HepG2 (cell line): ENCODE measurements around the gene NELFCD. TPM values are rescaled to one million over a fixed set of nuclear protein-coding genes. Genes with fewer than 3 reads are reported as not detected.

Experiments
- ADNP ChIP-seq: sonication (generic); formaldehyde crosslinking; IDR thresholded peaks from 2 replicates; pipeline ENCODE4 v1.4.0; 2020; ENCODE audit warnings: missing genetic modification reagents
- AGO1 ChIP-seq: fragments of 200-400 bp; formaldehyde crosslinking; IDR thresholded peaks from 2 replicates; pipeline ENCODE4 v1.6.1; 2017; ENCODE audit warnings: mild to moderate bottlenecking, low read depth, low read length, moderate library complexity; ENCODE audit not compliant: poor library complexity, severe bottlenecking
- GFI1 ChIP-seq: sonication (generic); formaldehyde crosslinking; IDR thresholded peaks from 2 replicates; pipeline ENCODE4 v1.5.0; 2020; ENCODE audit warnings: missing genetic modification reagents, mild to moderate bottlenecking, borderline replicate concordance
- HES4 ChIP-seq: sonication (generic); formaldehyde crosslinking; IDR thresholded peaks from 2 replicates; pipeline ENCODE4 v1.9.0; 2021; ENCODE audit warnings: mild to moderate bottlenecking, missing genetic modification reagents, borderline replicate concordance
- HMGXB4 ChIP-seq, 2 experiments: sonication (generic) in 1 of 2; formaldehyde crosslinking in 1 of 2; IDR thresholded peaks; 2 replicates each; pipeline versions ENCODE4 v1.4.0 to v1.6.1; 2018 to 2020; ENCODE audit warnings: missing genetic modification reagents in 2 of 2, borderline replicate concordance in 1 of 2, low read depth in 1 of 2, mild to moderate bottlenecking in 1 of 2, missing biosample characterization in 1 of 2
- PITX1 ChIP-seq: sonication (generic); formaldehyde crosslinking; IDR thresholded peaks from 2 replicates; pipeline ENCODE4 v1.5.1; 2020; ENCODE audit warnings: mild to moderate bottlenecking, missing genetic modification reagents
- PLSCR1 ChIP-seq: sonication (generic); formaldehyde crosslinking; IDR thresholded peaks from 2 replicates; pipeline ENCODE4 v1.5.0; 2020; ENCODE audit warnings: missing genetic modification reagents, mild to moderate bottlenecking, borderline replicate concordance
- POLR2AphosphoS5 ChIP-seq: IDR thresholded peaks from 2 replicates; pipeline ENCODE4 v1.6.1; 2012; ENCODE audit warnings: low read depth, low read length
- POLR2G ChIP-seq: fragments of 200-400 bp; formaldehyde crosslinking; IDR thresholded peaks from 2 replicates; pipeline ENCODE4 v1.6.1; 2018; ENCODE audit warnings: mild to moderate bottlenecking, low read depth, low read length, moderate library complexity
- RAD21 ChIP-seq: fragments of 450-650 bp; formaldehyde crosslinking; IDR thresholded peaks from 2 replicates; pipeline ENCODE4 v1.5.0; 2020; ENCODE audit warnings: mild to moderate bottlenecking
- RNF2 ChIP-seq: fragments of 450-650 bp; conservative IDR thresholded peaks from 2 replicates; pipeline ENCODE4 v1.6.1; 2016; ENCODE audit warnings: low read depth
- SRF ChIP-seq: IDR thresholded peaks from 2 replicates; pipeline ENCODE4 v1.6.1; 2011; ENCODE audit warnings: mild to moderate bottlenecking, low read depth, low read length, moderate library complexity
- SRSF4 ChIP-seq: fragments of 200-400 bp; formaldehyde crosslinking; IDR thresholded peaks from one replicate; pipeline ENCODE4 v1.6.1; 2018; ENCODE audit warnings: mild to moderate bottlenecking, low read depth, low read length, moderate library complexity; ENCODE audit not compliant: poor library complexity, severe bottlenecking
- SYNCRIP ChIP-seq: fragments of 200-400 bp; formaldehyde crosslinking; IDR thresholded peaks from 2 replicates; pipeline ENCODE4 v1.6.1; 2018; ENCODE audit warnings: mild to moderate bottlenecking, low read depth, low read length; ENCODE audit not compliant: insufficient read depth
- ZBTB33 ChIP-seq: sonication (generic); formaldehyde crosslinking; IDR thresholded peaks from 2 replicates; pipeline ENCODE4 v1.4.0; 2020; ENCODE audit warnings: missing genetic modification reagents
- ZBTB38 ChIP-seq: sonication (generic); formaldehyde crosslinking; IDR thresholded peaks from 2 replicates; pipeline ENCODE4 v1.5.1; 2020; ENCODE audit warnings: mild to moderate bottlenecking, missing genetic modification reagents
- ZFAT ChIP-seq: sonication (generic); formaldehyde crosslinking; conservative IDR thresholded peaks from 2 replicates; pipeline ENCODE4 v1.8.1; 2023; ENCODE audit warnings: missing genetic modification reagents, inconsistent platforms
- ZFP36L2 ChIP-seq: sonication (generic); formaldehyde crosslinking; IDR thresholded peaks from 2 replicates; pipeline ENCODE4 v1.4.0; 2020; ENCODE audit warnings: missing genetic modification reagents
- ZFYVE20 ChIP-seq: sonication (generic); formaldehyde crosslinking; IDR thresholded peaks from 2 replicates; pipeline ENCODE4 v1.8.0; 2023; ENCODE audit warnings: low read depth, mild to moderate bottlenecking, moderate library complexity, missing genetic modification reagents, borderline replicate concordance
- ZNF205 ChIP-seq: IDR thresholded peaks from 2 replicates; pipeline ENCODE4 v1.6.1; 2018; ENCODE audit warnings: missing biosample characterization, missing genetic modification reagents
- ZNF264 ChIP-seq: sonication (generic); formaldehyde crosslinking; IDR thresholded peaks from 2 replicates; pipeline ENCODE4 v1.4.0; 2020; ENCODE audit warnings: missing genetic modification reagents
- ZNF280B ChIP-seq: sonication (generic); formaldehyde crosslinking; IDR thresholded peaks from 2 replicates; pipeline ENCODE4 v1.5.0; 2020; ENCODE audit warnings: missing genetic modification reagents, mild to moderate bottlenecking, borderline replicate concordance
- ZNF317 ChIP-seq: sonication (generic); formaldehyde crosslinking; IDR thresholded peaks from 2 replicates; pipeline ENCODE4 v1.5.0; 2020; ENCODE audit warnings: mild to moderate bottlenecking, missing genetic modification reagents
- ZNF619 ChIP-seq: sonication (generic); formaldehyde crosslinking; IDR thresholded peaks from 2 replicates; pipeline ENCODE4 v1.4.0; 2020; ENCODE audit warnings: mild to moderate bottlenecking, missing genetic modification reagents
- ZNF678 ChIP-seq: sonication (generic); formaldehyde crosslinking; IDR thresholded peaks from 2 replicates; pipeline ENCODE4 v1.4.0; 2020; ENCODE audit warnings: mild to moderate bottlenecking, missing genetic modification reagents
- ZNF768 ChIP-seq: sonication (generic); formaldehyde crosslinking; IDR thresholded peaks from 2 replicates; pipeline ENCODE4 v1.4.0; 2020; ENCODE audit warnings: missing genetic modification reagents
- polyA plus RNA-seq, 8 experiments: library from polyadenylated mRNA; depleted of rRNA in 3 of 8; stranded (reverse) in 7 of 8; unstranded in 1 of 8; fragments of >200 nt; fragmentation: Illumina TruSeq in 4 of 8; extraction: Trizol in 4 of 8; gene quantifications; 2 replicates each; pipeline versions ENCODE4 v1.2.1 to v1.2.3, GENCODE V29; 2011 to 2016; ENCODE audit warnings: low read depth in 4 of 8, missing spikeins in 1 of 8, mixed read lengths in 1 of 8; ENCODE audit not compliant: insufficient read depth in 1 of 8
- total RNA-seq, 5 experiments: library from RNA; depleted of rRNA; stranded (reverse); fragments of >200 nt; fragmentation: Illumina TruSeq; extraction: Trizol; gene quantifications; 2 replicates each; pipeline ENCODE4 v1.2.3, GENCODE V29; 2016; ENCODE audit warnings: low read depth in 1 of 5

Gene NELFCD
- total and polyA plus RNA-seq, 2 of the 13 experiments (the other 11 are each of a cell fraction or from before 2014, with no cell fraction given) = 159 to 203 TPM

DNA sequence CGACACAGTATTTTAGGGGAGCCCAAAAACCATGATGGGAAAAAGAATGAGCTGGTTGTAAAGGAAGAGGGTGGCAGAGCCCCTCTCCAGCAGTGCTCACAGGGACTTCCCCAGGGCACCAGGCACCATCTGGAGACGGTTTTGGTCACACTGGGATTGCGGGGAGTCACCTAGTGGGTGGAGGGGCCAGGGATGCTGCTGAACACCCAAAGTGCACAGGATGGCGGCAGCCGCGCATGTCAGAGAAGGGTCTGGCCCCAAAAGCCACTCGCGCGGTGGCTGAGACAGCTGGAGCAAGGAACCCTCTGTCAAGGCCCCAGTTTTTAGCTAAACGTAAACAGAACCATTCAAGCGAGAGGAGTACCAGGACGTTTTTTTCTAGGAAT, 15.2 kb downstream of the NELFCD start (continued):
- no peak for TF ChIP-seq PLSCR1 (CRISPR knock-in tag)
- 0 out of 2 replicates have a peak, but pooled peaks have one; percentile 15 for TF ChIP-seq ZFYVE20 (CRISPR knock-in tag)
- TF ChIP-seq ZBTB38 (CRISPR knock-in tag) = peak; percentile 80
- TF ChIP-seq ZNF205 = no peak
- TF ChIP-seq RAD21 (CRISPR knock-in tag) = 0 out of 2 replicates have a peak, but pooled peaks have one; percentile 22
- 0 out of 2 replicates have a peak, but pooled peaks have one; percentile 4 for TF ChIP-seq PITX1 (CRISPR knock-in tag)
- TF ChIP-seq GFI1 (CRISPR knock-in tag) = no peak
- peak; percentile 35; the same call in 1 of the 2 replicates for TF ChIP-seq ZNF768 (CRISPR knock-in tag)
- no peak for TF ChIP-seq SRSF4
- TF ChIP-seq ADNP (CRISPR knock-in tag) = no peak
- TF ChIP-seq RNF2 = no peak
- TF ChIP-seq ZNF280B (CRISPR knock-in tag) = peak; percentile 65; the same call in 1 of the 2 replicates
- TF ChIP-seq ZNF317 (CRISPR knock-in tag) = no peak
- peak; percentile 66 for TF ChIP-seq ZBTB33 (CRISPR knock-in tag)
- TF ChIP-seq ZNF264 (CRISPR knock-in tag) = no peak
- TF ChIP-seq SRF = no peak
- TF ChIP-seq POLR2AphosphoS5 = peak; percentile 33; the same call in 1 of the 2 replicates
- TF ChIP-seq HMGXB4 (CRISPR knock-in tag; IDR thresholded peaks at IDR 0.05; ENCODE audit: borderline replicate concordance in 1 of 2, low read depth in 1 of 2) = 0 out of 4 replicates have a peak, but pooled peaks of 1 of the 2 experiments have one; percentile 15
- TF ChIP-seq SYNCRIP = no peak
- no peak for TF ChIP-seq HES4 (CRISPR knock-in tag)
- no peak for TF ChIP-seq ZNF678 (CRISPR knock-in tag)
- TF ChIP-seq AGO1 = peak; percentile 15
- TF ChIP-seq ZFAT (CRISPR knock-in tag) = no peak
- TF ChIP-seq ZFP36L2 (CRISPR knock-in tag) = no peak
- TF ChIP-seq POLR2G = peak; percentile 63
- TF ChIP-seq ZNF619 (CRISPR knock-in tag) = peak; percentile 78; the same call in 1 of the 2 replicates
